Stimulated activated CD8-positive, alpha-beta memory T cell treated with anti-CD3 and anti-CD28 coated beads, Interleukin-7, amount 100 ng/mL, for 48 hours (primary cell): ENCODE data around the gene ATF4.

Experiments used
- DNase-seq, 2 donors: peaks; one replicate each; pipeline ENCODE4 v3.0.0-alpha.2; 2020; ENCODE audit warnings: low read depth in 1 of 2; ENCODE audit errors: extremely low read depth in 1 of 2

ATF4 gene

DNA sequence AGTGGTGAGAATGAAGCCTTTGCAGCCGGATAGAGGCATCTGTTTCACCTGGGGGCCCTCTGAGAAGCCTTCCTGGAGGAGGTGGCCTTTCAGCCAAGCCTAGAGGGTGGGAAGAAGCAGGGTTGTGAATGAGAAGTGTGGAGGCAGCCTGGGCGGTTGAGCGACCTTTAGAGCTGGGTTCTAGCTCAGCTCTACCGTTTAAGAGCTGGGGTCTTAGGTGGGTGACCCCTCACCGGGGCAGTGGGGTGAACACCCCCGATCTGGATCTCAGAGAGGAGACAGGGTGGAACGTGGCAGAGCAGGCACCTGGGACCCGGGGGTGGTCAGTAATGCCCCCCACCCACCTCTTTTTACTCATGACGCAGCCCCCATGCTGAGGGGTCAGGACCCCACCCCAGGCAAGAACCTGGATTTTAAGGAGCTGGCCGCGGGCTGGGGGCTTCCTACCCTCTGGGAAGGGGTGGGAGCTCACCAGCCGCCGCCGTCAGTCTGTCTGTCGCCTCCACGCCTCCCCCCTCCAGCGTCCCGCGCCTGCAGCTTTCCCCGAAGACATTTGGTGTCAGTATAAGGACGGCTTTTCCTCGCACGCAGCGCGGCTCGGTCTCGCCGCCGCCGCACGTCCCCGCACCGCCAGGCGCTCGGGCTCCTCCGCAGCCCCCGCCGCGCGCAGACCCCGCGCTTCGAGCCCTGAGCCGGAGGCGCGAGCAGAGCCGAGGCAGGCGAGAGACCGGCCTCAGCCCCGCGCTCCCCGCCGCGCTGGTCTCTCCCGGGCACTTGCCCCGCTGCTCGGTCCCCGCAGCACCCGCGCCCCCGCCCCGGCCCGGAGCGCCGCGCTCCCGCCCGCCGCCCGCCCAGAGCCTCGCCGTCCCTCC is 36.8 kb downstream of the ATF4 start:
- no peak for DNase-seq

DNA sequence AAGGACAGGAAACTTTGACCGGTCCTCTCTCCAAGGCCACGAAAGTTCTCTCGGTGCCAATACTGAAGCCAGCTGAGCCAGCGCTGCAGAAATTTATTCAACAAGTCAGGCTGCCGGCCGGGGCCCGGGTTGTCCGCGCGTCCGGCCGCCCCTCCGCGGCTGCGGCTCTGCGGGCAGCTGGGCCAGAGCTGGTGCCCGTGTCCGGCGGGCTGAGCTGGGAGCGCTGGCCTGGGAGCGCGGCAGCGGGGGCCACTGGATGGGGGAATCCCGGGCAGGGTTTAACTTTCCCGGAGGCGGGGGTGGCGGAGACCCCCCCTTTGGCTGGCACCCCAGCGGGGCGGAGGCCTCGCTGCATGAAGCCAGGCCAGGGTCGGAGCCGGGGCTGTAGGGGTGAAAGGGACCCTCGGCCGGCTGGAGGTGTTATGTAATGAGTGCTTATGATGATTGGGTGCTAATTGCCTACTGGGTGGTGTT is 37.9 kb downstream of the ATF4 start:
- no peak for DNase-seq

DNA sequence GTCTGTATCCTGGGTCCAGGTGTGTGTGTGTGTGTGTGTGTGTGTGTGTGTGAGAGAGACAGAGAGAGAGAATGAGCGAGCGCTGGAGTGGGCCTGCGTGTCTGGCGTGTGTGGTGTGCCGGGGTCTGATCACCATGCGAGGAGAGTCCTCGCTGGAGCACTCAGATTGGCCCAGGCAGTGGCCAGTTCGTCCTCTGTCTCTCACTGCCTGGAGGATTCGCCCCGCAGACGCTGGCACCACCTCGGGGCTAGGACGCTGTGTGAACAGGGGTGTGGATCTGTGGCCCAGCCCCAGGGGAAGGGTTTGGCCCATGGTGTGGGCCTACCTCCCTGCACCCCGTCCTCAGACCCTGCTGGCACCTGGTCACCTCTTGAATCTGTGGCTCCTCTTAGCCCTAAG is 38.6 kb downstream of the ATF4 start:
- DNase-seq, result no peak

DNA sequence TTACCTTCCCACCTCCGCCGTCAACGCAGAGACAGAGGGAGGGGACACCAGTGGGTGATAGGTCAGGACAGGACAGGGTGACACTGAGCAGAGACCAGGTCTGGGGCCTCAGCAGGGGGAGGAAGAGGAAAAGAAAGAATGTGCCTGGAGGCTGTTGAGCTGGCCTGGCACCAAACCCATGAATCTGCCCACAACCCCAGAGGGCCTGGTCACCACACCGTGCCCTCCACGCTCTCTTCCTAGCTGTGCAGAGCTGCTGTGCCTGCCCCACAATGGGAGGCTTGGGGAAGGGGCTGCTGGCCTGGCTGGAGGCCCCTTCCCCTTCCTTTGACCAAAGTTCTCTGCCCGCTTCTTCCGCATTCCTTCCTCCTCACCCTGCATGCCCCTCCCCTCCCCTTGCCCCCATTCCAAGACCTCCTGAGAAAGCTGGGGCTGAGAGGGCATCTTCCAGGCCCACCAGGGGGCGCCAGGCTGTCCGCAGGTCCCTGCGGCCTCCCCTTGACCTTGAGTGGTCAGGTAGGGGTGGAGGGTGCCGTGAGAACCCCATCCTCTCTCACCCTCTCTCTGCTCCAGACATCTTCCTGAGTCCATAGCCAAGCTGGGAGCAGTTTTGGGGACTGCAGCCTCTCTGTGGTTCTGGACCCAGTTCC is 39.2 kb downstream of the ATF4 start:
- no peak for DNase-seq

DNA sequence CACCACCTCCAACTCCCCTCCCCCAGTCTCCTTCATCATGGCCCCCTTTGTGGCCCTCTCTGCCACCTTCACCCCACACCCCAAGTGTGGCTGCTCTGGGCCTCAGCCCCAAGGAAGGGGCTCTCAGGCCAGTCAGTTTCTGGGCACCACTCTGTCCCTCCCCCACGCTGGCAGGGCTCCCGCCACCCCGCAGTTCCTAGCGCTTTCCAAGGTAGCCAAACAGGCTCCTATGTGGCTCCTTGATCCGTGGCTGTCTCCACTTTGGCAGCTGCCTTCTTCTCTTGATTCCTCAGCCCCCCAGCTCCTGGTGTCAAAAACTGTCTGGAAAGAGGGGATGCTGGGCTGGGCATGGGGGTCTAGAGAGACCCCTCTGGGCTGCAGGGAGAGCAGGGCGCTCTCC is 39.8 kb downstream of the ATF4 start:
- DNase-seq, result no peak

DNA sequence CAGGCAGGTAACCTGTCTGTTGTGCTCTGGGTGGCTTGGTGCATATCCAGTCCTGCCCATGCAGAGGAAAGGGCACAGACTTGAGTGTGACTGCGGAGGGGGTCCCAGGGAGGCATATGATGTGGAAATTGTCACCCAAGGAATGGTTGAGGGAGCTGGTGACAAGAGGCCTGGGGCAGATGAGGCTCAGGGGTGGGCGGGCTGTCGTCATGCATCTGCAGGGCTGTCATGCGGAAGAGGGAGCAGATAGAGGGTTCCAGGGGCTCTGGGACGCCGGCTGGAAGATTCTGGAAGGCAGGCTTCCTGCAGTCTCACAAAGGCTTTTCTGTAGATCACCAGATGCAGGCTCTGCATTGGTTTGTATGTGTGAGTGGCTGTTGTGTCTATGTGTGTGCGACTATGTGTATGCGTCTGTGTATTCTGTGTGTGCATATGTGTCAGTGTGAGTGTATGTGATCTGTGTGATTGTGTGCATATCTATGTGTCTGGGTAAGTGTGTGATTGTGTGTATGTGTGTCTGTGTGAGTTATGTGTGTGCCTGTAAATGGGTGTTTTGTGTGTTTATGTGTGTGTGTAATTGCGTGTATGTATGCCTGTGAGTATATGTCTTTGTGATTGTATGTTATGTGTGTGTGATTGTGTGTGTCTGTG is 42.6 kb downstream of the ATF4 start:
- no peak for DNase-seq

DNA sequence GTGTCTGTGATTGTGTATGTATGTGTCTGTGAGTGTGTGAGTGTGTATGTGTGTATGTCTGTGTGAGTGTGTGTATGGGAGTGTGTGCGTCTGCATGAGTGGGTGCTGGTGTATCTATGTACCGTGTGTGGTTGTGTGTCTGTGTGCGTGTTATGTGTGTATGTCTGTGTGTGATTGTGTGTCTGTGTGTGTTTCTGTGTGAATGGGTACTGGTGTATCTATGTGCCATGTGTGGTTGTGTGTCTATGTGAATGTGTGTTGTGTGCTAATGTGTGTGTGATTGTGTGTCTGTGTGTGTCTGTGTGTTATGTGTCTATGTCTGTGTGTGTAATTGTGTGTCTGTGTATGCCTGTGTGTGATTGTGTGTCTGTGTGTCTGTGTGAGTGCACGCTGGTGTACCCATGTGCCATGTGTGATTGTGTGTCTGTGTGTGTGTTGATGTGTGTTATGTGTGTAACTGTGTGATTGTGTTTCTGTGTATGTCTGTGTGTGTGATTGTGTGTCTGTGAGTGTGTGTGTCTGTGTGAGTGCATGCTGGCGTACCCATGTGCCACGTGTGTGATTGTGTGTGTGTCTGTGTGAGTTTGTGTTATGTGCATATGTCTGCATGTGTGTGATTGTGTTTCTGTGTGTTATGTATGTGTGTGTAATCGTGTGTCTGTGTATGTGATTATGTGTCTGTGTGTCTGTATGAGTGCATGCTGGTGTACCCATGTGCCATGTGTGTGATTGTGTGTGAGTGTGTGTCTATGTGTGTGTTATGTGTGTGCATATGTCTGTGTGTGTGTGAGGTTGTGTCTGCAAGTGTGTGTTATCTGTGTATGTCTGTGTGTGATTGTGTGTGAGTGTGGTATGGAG is 43.4 kb downstream of the ATF4 start:
- no peak for DNase-seq

DNA sequence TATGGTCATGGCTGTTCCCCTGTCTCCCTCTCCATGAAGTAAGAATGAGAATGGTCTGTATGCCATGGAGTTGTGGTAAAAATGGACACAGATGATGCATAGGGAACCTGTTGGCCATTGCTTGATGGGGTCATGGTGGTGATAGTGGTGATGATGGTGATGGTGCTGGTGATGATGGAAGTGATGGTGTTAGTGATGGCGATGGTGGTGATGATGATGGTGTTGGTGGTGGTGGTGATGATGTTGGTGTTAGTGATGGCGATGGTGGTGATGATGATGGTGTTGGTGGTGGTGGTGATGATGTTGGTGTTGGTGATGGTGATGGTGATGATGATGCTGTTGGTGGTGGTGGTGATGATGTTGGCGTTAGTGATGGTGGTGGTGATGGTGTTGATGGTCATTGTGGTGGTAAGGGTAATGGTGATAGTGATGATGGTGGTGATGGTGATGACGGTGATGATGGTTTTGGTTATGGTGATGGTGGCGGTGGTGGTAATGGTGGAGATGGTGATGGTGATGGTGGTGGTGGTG is 45.1 kb downstream of the ATF4 start:
- DNase-seq, result no peak

DNA sequence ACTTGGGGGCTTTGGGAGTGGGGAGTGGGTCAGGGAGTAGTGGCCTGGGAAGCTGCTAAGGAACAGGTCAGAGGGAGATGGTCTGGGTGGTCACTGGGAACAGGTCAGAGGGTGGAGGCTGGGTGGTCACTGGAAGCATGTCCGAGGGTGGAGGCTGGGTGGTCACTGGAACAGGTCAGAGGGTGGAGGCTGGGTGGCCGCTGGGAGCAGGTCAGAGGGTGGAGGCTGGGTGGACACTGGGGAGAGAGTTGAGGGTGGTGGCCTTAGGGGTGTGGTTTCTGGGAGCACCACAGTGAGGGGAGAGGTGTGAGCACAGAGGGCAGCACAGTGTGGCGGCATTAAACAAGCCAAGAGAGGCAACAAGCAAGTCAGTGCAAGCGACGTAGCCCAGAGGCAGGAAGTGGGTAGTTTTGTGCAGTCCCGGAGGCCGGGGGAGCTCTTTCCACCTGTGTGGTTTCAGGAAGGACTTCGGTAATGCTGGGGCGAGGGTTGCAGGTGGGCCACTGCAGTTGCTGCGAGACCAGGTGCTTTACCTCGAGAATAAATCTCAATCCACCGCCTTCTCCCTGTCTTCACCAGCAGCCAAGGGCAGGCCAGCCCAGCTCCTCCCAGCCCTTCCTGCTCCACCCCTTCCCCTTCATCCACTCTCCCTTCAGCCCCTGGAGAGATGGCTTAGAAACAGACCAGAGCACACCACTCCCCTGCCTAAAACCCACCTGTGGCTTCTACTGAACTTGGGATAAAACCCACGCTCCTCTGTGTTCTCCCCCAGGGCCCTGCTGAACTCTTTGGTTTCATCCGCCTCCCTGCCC is 47.0 kb downstream of the ATF4 start:
- DNase-seq, result peak in 1 of 2 donors; percentile 4

DNA sequence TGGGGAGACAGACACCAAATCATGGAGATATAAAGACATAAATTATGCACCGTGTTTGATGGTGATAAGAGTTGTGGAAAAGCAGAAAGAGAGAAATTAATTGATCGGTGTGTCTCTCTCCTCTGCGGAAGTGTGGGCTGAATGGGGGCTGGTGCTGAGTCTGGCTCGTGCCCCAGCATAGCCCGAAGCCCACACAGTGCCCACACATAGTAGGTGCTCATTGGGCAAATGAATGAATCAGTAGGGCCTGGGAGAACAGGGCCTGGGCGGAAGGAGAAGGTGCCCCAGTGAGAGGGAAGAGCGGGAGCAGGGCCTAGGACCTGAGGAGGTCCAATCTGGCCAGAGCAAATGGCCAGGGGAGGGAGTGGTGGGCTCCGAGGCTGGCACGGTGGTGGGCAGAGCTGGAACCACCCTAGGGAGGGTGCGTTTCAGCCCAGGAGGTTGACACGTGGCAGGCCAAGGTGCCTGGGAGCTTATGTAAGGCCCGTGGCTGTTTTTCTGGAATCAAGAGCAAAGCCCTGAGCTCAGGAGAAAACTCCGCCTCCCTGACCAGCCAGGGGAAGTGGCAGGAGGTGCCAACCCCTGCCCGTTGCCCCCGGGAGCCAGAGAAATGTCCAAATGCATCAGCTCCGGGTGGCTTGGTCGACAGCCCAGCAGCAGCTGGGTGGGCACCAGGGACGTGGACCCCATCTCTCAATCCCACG is 48.1 kb downstream of the ATF4 start:
- no peak for DNase-seq

DNA sequence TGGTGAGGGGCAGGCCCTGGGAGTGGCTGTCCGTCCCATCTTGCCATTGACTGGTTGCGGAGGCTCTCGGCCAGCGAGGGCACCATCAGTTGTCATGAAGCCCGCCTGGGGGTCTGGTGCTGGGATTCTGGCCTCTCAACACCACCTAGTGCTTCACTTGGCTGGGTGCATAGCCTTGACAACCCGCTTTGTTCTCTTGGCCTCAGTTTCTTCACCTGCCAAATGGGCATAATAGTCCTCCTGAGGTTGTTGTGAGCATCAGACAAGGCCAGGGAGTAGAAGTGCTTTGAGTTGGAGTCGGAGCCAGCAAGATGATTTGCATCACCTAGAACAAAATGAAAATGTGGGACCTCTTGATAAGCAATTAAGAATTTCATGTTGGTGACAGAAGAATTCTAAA is 48.7 kb downstream of the ATF4 start:
- DNase-seq, result no peak

DNA sequence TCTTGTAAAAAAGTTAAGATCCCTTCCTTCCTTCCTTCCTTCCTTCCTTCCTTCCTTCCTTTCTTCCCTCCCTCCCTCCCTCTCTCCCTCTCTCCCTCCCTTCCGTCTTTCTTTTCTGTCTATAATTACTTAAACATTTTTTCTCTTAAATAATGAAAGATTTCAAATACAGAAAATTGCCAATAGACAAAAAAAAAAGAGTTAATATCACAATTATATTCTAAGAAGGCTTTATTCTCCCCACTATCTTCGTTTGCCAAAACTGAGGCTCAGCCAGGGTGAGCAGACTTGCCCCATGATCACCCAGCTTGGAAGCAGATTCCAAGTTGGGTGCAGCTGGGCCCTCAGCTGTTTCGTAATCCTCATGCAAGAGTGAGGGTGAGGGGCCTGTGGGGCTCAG is 49.9 kb downstream of the ATF4 start:
- no peak for DNase-seq

DNA sequence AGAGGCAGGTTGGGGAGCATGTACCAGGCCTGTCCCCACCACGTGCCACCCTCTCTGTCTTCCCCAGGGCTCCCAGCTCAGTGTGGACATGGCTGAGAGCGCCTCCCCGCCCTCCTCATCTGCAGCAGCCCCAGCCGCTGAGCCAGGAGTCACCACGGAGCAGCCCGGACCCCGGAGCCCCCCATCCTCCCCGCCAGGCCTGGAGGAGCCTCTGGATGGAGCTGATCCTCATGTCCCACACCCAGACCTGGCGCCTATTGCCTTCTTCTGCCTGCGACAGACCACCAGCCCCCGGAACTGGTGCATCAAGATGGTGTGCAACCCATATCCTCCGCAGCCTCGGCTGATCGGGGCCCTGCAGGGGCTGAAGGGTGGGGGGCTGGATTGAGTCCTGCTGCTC is 50.3 kb downstream of the ATF4 start, which contains the start of gene CACNA1I:
CACNA1I (plus strand) TSS at position 89 of the 400 bp plus-strand sequence; CDS start at position 89, 0 bp downstream.
- DNase-seq, result no peak

DNA sequence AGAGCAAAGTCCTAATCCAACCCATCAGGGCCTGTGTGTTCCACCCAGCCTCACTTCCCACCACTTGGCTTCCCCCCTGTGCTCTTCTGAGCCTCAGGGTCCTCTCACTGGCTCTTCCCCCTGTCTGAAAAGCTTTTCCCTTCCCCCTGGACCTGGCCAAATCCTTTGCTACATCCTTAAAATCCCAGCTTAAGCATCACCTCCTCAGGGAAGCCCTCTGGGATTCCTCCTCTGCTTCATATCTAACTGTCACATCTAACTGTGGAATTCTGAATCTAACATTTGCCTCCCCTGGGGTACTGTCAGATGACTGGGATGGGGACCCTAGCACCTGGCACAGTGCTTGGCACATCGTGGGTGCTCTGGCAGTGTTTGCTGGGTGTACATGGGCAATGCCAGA is 51.2 kb downstream of the ATF4 start:
- DNase-seq, result no peak
